Osteoblast (primary cell): ENCODE results near the gene GRIN2A. TPM values are rescaled to one million over a fixed set of nuclear protein-coding genes. Genes with fewer than 3 reads are reported as not detected.

Source experiments
- DNase-seq: peaks from one replicate; pipeline ENCODE4 v3.0.0; 2011; ENCODE audit warnings: low spot score, mixed read lengths; ENCODE audit not compliant: insufficient read length; ENCODE audit errors: missing footprints
- H2AFZ ChIP-seq: 2 replicates; pipeline ENCODE4 v1.6.0; 2011; ENCODE audit warnings: mild to moderate bottlenecking, low read length
- H3K27ac ChIP-seq: 2 replicates; pipeline ENCODE4 v1.5.1; 2011; ENCODE audit warnings: mild to moderate bottlenecking, low read depth, low read length, moderate library complexity
- H3K27me3 ChIP-seq: 2 replicates; pipeline ENCODE4 v1.6.0; 2012; ENCODE audit warnings: mild to moderate bottlenecking, control low read depth, inconsistent platforms, low read length, moderate library complexity; ENCODE audit not compliant: insufficient read depth
- H3K36me3 ChIP-seq: 2 replicates; pipeline ENCODE4 v1.5.1; 2011; ENCODE audit warnings: mild to moderate bottlenecking, low read length, control low read depth, moderate library complexity; ENCODE audit not compliant: insufficient read depth
- H3K4me1 ChIP-seq: 2 replicates; pipeline ENCODE4 v1.5.1; 2011; ENCODE audit warnings: mild to moderate bottlenecking, low read length, control low read depth, moderate library complexity; ENCODE audit not compliant: insufficient read depth
- H3K4me2 ChIP-seq: 2 replicates; pipeline ENCODE4 v1.6.0; 2011; ENCODE audit warnings: mild to moderate bottlenecking, low read length; ENCODE audit not compliant: insufficient read depth
- H3K4me3 ChIP-seq: fragments of 200-600 bp; sonication (generic); 3 replicates; pipeline ENCODE4 v1.5.1; 2012; ENCODE audit warnings: mild to moderate bottlenecking, low read length, inconsistent platforms; ENCODE audit not compliant: insufficient read depth
- H3K79me2 ChIP-seq: 2 replicates; pipeline ENCODE4 v1.6.0; 2012; ENCODE audit warnings: mild to moderate bottlenecking, low read length, control low read depth, inconsistent platforms; ENCODE audit not compliant: insufficient read depth
- H3K9me3 ChIP-seq: 2 replicates; pipeline ENCODE4 v1.5.1; 2011; ENCODE audit warnings: low read depth, low read length, control low read depth
- H4K20me1 ChIP-seq: 2 replicates; pipeline ENCODE4 v1.6.0; 2012; ENCODE audit warnings: mild to moderate bottlenecking, low read length, control low read depth; ENCODE audit not compliant: insufficient read depth
- total RNA-seq: library from RNA; depleted of rRNA; stranded (reverse); fragments of >200 nt; gene quantifications from 2 replicates; pipeline ENCODE4 v1.2.3, GENCODE V29; 2012
- TF ChIP-seq, protein P1 (sequence below): IDR thresholded peaks from 2 replicates; pipeline ENCODE4 v1.5.1; 2011; ENCODE audit warnings: mild to moderate bottlenecking, low read depth, low read length, moderate library complexity; ENCODE audit errors: extremely low read depth

The GRIN2A gene
- total RNA-seq, 1 donor, result 0.72 TPM

DNA sequence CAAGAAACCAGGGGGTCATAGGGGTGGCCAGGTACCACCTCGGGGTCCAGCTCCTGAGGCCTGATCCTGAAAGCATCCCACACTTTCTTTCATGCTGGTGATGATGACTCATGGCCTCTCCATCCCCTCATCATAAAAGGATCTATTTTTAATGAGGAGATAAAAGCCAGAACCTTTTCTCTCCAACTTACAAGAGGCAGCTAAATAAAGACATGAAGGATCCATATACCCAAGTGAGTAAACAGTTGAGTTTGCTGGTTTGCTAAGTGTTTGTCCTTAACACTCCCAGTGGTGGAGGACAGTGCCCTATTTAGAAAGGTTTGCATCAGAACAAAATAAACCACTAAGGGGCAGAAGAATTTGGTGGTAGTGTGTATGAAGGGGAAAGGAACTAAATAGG, 383.8 kb downstream of the GRIN2A start:
- Histone ChIP-seq H3K27ac (no peak overlapping the region), H4K20me1 (no peaks in the 10 kb centered on the region), H3K79me2 (no peaks in the 10 kb centered on the region), H3K36me3 (no peaks in the 10 kb centered on the region), H3K9me3 (no peaks in the 10 kb centered on the region), H3K4me3 (no peak overlapping the region), H3K4me1 (peaks cover 3% of the 10 kb centered on the region), H3K4me2 (no peak overlapping the region), H3K27me3 (no peaks in the 10 kb centered on the region), H2AFZ (no peak overlapping the region)
- TF ChIP-seq, protein P1, sequence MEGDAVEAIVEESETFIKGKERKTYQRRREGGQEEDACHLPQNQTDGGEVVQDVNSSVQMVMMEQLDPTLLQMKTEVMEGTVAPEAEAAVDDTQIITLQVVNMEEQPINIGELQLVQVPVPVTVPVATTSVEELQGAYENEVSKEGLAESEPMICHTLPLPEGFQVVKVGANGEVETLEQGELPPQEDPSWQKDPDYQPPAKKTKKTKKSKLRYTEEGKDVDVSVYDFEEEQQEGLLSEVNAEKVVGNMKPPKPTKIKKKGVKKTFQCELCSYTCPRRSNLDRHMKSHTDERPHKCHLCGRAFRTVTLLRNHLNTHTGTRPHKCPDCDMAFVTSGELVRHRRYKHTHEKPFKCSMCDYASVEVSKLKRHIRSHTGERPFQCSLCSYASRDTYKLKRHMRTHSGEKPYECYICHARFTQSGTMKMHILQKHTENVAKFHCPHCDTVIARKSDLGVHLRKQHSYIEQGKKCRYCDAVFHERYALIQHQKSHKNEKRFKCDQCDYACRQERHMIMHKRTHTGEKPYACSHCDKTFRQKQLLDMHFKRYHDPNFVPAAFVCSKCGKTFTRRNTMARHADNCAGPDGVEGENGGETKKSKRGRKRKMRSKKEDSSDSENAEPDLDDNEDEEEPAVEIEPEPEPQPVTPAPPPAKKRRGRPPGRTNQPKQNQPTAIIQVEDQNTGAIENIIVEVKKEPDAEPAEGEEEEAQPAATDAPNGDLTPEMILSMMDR, result no peak
- no peak for DNase-seq

DNA sequence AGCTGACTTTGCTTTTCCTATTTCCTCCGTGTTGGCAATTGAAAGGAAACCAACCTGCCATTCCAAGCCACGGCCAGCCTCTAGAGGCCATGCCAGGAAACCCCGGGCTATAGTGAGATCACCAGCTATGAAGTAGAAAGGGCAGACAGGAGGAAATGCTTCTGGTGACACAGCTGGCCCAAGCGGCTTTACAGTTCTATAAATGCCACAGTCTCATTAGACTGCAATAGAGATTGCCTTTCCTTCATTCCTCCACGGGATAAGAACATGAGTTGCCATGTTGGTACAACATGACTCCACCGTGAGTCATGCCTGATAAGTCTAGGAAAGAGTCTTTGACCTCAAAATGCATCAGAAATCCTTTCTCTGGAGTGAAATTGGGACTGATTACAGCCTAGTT, 384.9 kb downstream of the GRIN2A start:
- DNase-seq, result no peak
- Histone ChIP-seq H3K4me3 (no peak overlapping the region), H3K79me2 (no peaks in the 10 kb centered on the region), H4K20me1 (no peaks in the 10 kb centered on the region), H2AFZ (no peak overlapping the region), H3K27ac (no peak overlapping the region), H3K4me1 (peaks cover 3% of the 10 kb centered on the region), H3K27me3 (no peaks in the 10 kb centered on the region), H3K9me3 (no peaks in the 10 kb centered on the region), H3K36me3 (no peaks in the 10 kb centered on the region), H3K4me2 (no peak overlapping the region)
- TF ChIP-seq, protein P1, result no peak

DNA sequence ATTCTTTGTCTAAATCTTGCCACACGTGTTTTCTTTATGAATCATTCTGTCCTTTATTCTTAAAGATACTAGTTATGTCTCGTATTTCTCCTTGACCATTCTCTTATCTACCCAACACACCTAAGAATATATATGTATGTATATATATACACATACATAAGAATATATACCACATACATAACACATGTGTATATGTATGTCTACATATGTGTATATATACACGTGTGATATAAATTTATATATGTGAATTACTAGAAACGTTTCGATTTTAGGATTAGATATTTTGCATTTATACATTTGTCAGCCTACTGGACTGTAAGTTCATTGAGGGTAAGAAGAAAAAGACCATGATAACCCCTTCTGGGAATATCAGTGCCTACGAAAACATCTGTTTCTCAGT, 388.6 kb downstream of the GRIN2A start:
- H3K9me3 ChIP-seq, result no peaks in the 10 kb centered on the region
- TF ChIP-seq, protein P1, result no peak
- DNase-seq, result no peak
- no peak overlapping the region for H3K4me2 ChIP-seq
- H3K79me2 ChIP-seq, result no peaks in the 10 kb centered on the region
- H3K36me3 ChIP-seq, result no peaks in the 10 kb centered on the region
- no peak overlapping the region for H3K27ac ChIP-seq
- peaks cover 3% of the 10 kb centered on the region for H3K4me1 ChIP-seq
- H2AFZ ChIP-seq, result no peak overlapping the region
- H4K20me1 ChIP-seq, result no peaks in the 10 kb centered on the region
- H3K27me3 ChIP-seq, result no peaks in the 10 kb centered on the region
- no peak overlapping the region for H3K4me3 ChIP-seq

DNA sequence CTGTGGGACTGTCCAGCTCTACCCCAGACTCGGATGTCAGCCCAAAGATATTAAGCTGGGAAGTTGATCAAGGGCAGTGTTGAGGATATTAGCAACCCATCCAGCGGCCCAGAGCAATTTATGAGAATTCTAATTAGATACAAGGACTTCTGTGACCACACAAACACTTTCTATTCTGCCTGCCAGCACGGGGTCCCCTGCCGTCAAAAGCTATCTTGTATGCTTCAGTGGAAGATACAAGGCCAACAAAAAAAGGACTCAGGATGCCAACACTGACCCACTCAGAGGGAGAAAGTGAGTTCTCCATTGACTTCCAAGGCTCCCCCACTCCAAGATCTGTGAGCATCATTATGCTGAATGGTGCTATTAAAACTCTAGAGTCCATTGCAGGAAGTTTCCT, 390.7 kb downstream of the GRIN2A start:
- no peak overlapping the region for H3K4me2 ChIP-seq
- no peak overlapping the region for H2AFZ ChIP-seq
- no peaks in the 10 kb centered on the region for H3K36me3 ChIP-seq
- H4K20me1 ChIP-seq, result no peaks in the 10 kb centered on the region
- H3K27ac ChIP-seq, result no peak overlapping the region
- DNase-seq, result no peak
- no peak overlapping the region for H3K4me3 ChIP-seq
- H3K27me3 ChIP-seq, result no peaks in the 10 kb centered on the region
- TF ChIP-seq, protein P1, result no peak
- H3K79me2 ChIP-seq, result no peaks in the 10 kb centered on the region
- H3K9me3 ChIP-seq, result no peaks in the 10 kb centered on the region
- no peaks in the 10 kb centered on the region for H3K4me1 ChIP-seq
